Mesenchymal stem cell (in vitro differentiated cells and primary cell): Measurements from ENCODE around the gene MYLK3. TPM values are rescaled to one million over a fixed set of nuclear protein-coding genes. Genes with fewer than 3 reads are reported as not detected.
A peak's percentile ranks its signal among the peaks of the same experiment; 100 is the strongest.

Source experiments
- DNase-seq: peaks from one replicate; pipeline ENCODE4 v3.0.0-alpha.2; 2013
- H2AFZ ChIP-seq: one replicate; pipeline ENCODE4 v1.6.1; 2013; ENCODE audit warnings: low read depth, mild to moderate bottlenecking, control low read depth, inconsistent platforms, low read length, moderate library complexity
- H2AK5ac ChIP-seq: 2 replicates; pipeline ENCODE4 v1.6.1; 2013; ENCODE audit warnings: low read length, moderate library complexity, mild to moderate bottlenecking, inconsistent platforms; ENCODE audit not compliant: severe bottlenecking
- H2BK120ac ChIP-seq: one replicate; pipeline ENCODE4 v1.6.1; 2013; ENCODE audit warnings: low read depth, mild to moderate bottlenecking, inconsistent platforms, low read length, moderate library complexity
- H2BK12ac ChIP-seq, 2 experiments: one replicate each; pipeline ENCODE4 v1.6.1; 2013; ENCODE audit warnings: inconsistent platforms in 2 of 2, low read length in 2 of 2, mild to moderate bottlenecking in 2 of 2, moderate library complexity in 2 of 2, control low read depth in 1 of 2
- H2BK15ac ChIP-seq: one replicate; pipeline ENCODE4 v1.6.1; 2013; ENCODE audit warnings: mild to moderate bottlenecking, low read depth, inconsistent platforms; ENCODE audit not compliant: poor library complexity, severe bottlenecking
- H2BK5ac ChIP-seq: 2 replicates; pipeline ENCODE4 v1.6.1; 2013; ENCODE audit warnings: low read depth, mild to moderate bottlenecking, low read length, control low read depth, inconsistent platforms; ENCODE audit not compliant: poor library complexity, severe bottlenecking
- H3K14ac ChIP-seq, 2 experiments: one replicate each; pipeline ENCODE4 v1.6.1; 2013; ENCODE audit warnings: inconsistent platforms in 2 of 2, low read length in 2 of 2, control low read depth in 1 of 2, mild to moderate bottlenecking in 1 of 2, moderate library complexity in 1 of 2
- H3K18ac ChIP-seq, 2 experiments: one replicate each; pipeline ENCODE4 v1.6.1; 2013; ENCODE audit warnings: inconsistent platforms in 2 of 2, low read length in 2 of 2, control low read depth in 1 of 2, low read depth in 1 of 2, mild to moderate bottlenecking in 1 of 2
- H3K23ac ChIP-seq, 2 experiments: one replicate each; pipeline ENCODE4 v1.6.1; 2013; ENCODE audit warnings: inconsistent platforms in 2 of 2, low read length in 2 of 2, mild to moderate bottlenecking in 2 of 2, moderate library complexity in 2 of 2, control low read depth in 1 of 2
- H3K27ac ChIP-seq: 2 replicates; pipeline ENCODE4 v1.5.1; 2013; ENCODE audit warnings: mild to moderate bottlenecking, moderate library complexity, low read length, control low read depth, inconsistent platforms; ENCODE audit not compliant: poor library complexity, severe bottlenecking
- H3K27me3 ChIP-seq, 2 experiments: 2 replicates each; pipeline versions ENCODE4 v1.6.1 to v1.7.0; 2013; ENCODE audit warnings: low read length in 2 of 2, mild to moderate bottlenecking in 2 of 2, moderate library complexity in 2 of 2, control low read depth in 1 of 2, inconsistent platforms in 1 of 2; ENCODE audit not compliant: control insufficient read depth in 1 of 2, insufficient read depth in 1 of 2
- H3K36me3 ChIP-seq, 2 experiments: 2 replicates each; pipeline versions ENCODE4 v1.6.1 to v1.7.0; 2013; ENCODE audit warnings: low read length in 2 of 2, control low read depth in 1 of 2, inconsistent platforms in 1 of 2, low read depth in 1 of 2, mild to moderate bottlenecking in 1 of 2; ENCODE audit not compliant: insufficient read depth in 2 of 2, control insufficient read depth in 1 of 2
- H3K4ac ChIP-seq, 2 experiments: one replicate each; pipeline ENCODE4 v1.6.1; 2013; ENCODE audit warnings: inconsistent platforms in 2 of 2, low read length in 2 of 2, mild to moderate bottlenecking in 2 of 2, moderate library complexity in 2 of 2, control low read depth in 1 of 2, low read depth in 1 of 2
- H3K4me1 ChIP-seq: 2 replicates; pipeline ENCODE4 v1.6.1; 2013; ENCODE audit warnings: low read depth, low read length, control low read depth; ENCODE audit not compliant: control insufficient read depth, insufficient read depth
- H3K4me2 ChIP-seq: 2 replicates; pipeline ENCODE4 v1.6.1; 2013; ENCODE audit warnings: low read length, mild to moderate bottlenecking, inconsistent platforms; ENCODE audit not compliant: poor library complexity, severe bottlenecking
- H3K4me3 ChIP-seq, 2 experiments: 2 replicates each; pipeline versions ENCODE4 v1.5.1 to v1.7.0; 2013; ENCODE audit warnings: low read length in 2 of 2, mild to moderate bottlenecking in 2 of 2, control low read depth in 1 of 2, low read depth in 1 of 2; ENCODE audit not compliant: insufficient read depth in 1 of 2
- H3K79me1 ChIP-seq: replicated peaks from 2 replicates; pipeline ENCODE4 v1.6.1; 2013; ENCODE audit warnings: mild to moderate bottlenecking, control low read depth, low read length, inconsistent platforms; ENCODE audit not compliant: poor library complexity, severe bottlenecking
- H3K9ac ChIP-seq: 2 replicates; pipeline ENCODE4 v1.7.0; 2013; ENCODE audit warnings: mild to moderate bottlenecking, low read length, moderate library complexity
- H3K9me3 ChIP-seq: 2 replicates; pipeline ENCODE4 v1.7.0; 2013; ENCODE audit warnings: mild to moderate bottlenecking, low read length; ENCODE audit not compliant: control insufficient read depth
- H4K8ac ChIP-seq: one replicate; pipeline ENCODE4 v1.6.1; 2013; ENCODE audit warnings: inconsistent platforms, mild to moderate bottlenecking, low read length, moderate library complexity
- H4K91ac ChIP-seq: one replicate; pipeline ENCODE4 v1.6.1; 2013; ENCODE audit warnings: mild to moderate bottlenecking, low read length, inconsistent platforms
- WGBS: methylation state at CpG from one replicate; pipeline ENCODE4 v1.1.7; 2013; ENCODE audit warnings: mixed read lengths; 5-methylcytosine and 5-hydroxymethylcytosine counted together
- polyA plus RNA-seq, 2 experiments: library from polyadenylated mRNA; stranded (reverse); fragments of 200-250 nt; gene quantifications; one replicate each; pipeline ENCODE4 v1.2.3, GENCODE V29; 2013

Gene MYLK3
- polyA plus RNA-seq (2013, experiment 1 of 2), result 0.08 TPM
- polyA plus RNA-seq (2013, experiment 2 of 2), result 0.08 TPM

DNA sequence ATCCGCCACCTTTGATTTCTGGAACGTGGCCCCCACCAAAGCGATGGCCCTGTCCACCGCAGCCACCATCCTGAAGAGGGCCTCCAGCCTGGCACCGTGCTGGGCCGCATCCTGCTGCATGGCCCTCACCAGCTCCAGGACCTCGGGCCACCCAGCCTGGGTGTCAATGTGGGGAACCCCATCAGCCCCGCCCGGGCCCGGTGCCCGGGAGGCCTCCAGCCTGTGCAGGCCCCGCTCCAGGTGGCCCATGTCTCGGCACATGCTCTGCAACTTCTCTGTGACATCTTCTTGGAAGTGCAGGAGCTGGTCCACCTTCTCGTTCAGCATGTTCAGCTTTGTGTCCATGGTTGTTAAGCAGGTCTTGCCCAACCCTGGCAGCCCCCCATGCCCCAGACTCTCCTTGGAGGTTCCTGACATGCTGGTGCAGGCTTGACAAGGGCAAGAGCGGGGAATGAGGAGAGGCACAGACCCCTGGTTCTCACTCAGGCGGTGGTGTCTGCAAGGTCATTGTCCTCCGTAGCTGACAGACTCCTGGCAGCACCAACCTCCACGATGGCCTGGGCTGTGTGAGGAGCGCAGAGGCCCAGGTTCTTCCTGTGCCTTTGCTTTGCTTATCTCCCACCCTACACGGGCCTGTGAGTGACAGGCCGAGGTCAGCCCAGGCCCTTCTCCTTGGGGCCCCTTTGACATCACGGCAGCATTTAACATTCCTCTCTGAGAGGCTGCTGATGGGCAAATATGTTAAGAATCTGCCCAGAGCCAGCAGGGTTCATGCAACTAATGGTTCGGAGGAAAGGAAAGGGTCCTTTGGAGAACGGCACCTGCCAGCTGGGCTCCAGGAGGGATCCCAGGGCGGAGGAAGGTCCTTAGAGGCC lies at the start of gene MYLK3:
Gene MYLK3 (minus strand): TSS at position 568 of the 875 bp plus-strand sequence. CDS start 151 bp downstream, at position 417.
- no peak within 1 kb of the TSS for H2BK15ac ChIP-seq
- H2AFZ ChIP-seq, result peak within 1 kb of the TSS; percentile 31
- peak within 1 kb of the TSS; percentile 52 for H4K8ac ChIP-seq
- no peak within 1 kb of the TSS for H3K4me3 ChIP-seq
- peaks cover 0 to 12% of the 10 kb centered on the region in 2 experiments for H3K27me3 ChIP-seq
- H3K4ac ChIP-seq, result peak within 1 kb of the TSS; percentile 33 to 37
- H3K4me1 ChIP-seq, result peaks cover 27% of the 10 kb centered on the region
- no peak within 1 kb of the TSS for H3K9ac ChIP-seq
- 68% methylated on average over 25 of the region's 25 CpGs for WGBS
- peak within 1 kb of the TSS; percentile 57 for H2AK5ac ChIP-seq
- no peaks in the 10 kb centered on the region for H3K36me3 ChIP-seq
- peak within 1 kb of the TSS; percentile 24 for H3K4me2 ChIP-seq
- peak within 1 kb of the TSS; percentile 58 for H4K91ac ChIP-seq
- H2BK12ac ChIP-seq, result peak within 1 kb of the TSS; percentile 2 to 83
- peak within 1 kb of the TSS in 1 of 2 experiments; percentile 62 for H3K14ac ChIP-seq
- H3K18ac ChIP-seq, result peak within 1 kb of the TSS in 1 of 2 experiments; percentile 86
- H2BK120ac ChIP-seq, result no peak within 1 kb of the TSS
- DNase-seq, result peak; percentile 18
- no peaks in the 10 kb centered on the region for H3K9me3 ChIP-seq
- no peak within 1 kb of the TSS for H3K27ac ChIP-seq
- H3K79me1 ChIP-seq, result no peaks in the 10 kb centered on the region
- H3K23ac ChIP-seq, result peak within 1 kb of the TSS; percentile 10 to 35
- H2BK5ac ChIP-seq, result no peak within 1 kb of the TSS

DNA sequence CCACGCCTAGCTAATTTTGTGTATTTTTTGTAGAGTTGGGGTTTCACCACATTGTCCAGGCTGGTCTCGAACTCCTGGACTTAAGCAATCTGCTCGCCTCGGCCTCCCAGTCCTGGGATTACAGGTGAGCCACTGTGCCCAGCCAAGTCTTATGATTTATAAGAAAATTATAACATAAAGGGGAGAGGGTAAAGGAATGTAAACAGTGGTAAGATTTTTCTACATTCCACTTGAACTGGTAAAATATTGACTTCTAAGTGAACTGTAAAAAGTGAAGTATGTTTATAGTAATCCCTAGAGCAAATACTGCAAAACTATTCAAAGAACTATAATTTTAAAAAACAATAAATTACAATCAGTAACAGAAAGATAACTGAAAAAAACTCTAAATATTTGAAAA lies 49.4 kb upstream of the MYLK3 start:
- Histone ChIP-seq H3K4me1 (peaks cover 5% of the 10 kb centered on the region), H3K23ac (no peak overlapping the region), H3K27me3 (no peaks in the 10 kb centered on the region), H2AFZ (no peak overlapping the region), H3K79me1 (peaks cover 4% of the 10 kb centered on the region), H3K36me3 (peaks cover 0 to 2% of the 10 kb centered on the region in 2 experiments), H4K8ac (no peak overlapping the region), H2AK5ac (no peak overlapping the region), H4K91ac (no peak overlapping the region), H2BK120ac (no peak overlapping the region), H3K9me3 (peaks cover 14% of the 10 kb centered on the region), H3K14ac (no peak overlapping the region), H3K18ac (no peak overlapping the region), H3K4me2 (no peak overlapping the region), H3K4me3 (no peak overlapping the region), H2BK5ac (no peak overlapping the region), H3K9ac (no peak overlapping the region), H2BK12ac (no peak overlapping the region), H3K27ac (no peak overlapping the region), H2BK15ac (no peak overlapping the region), H3K4ac (no peak overlapping the region)
- DNase-seq, result no peak
- WGBS, result 97% methylated on average over 4 of the region's 4 CpGs

DNA sequence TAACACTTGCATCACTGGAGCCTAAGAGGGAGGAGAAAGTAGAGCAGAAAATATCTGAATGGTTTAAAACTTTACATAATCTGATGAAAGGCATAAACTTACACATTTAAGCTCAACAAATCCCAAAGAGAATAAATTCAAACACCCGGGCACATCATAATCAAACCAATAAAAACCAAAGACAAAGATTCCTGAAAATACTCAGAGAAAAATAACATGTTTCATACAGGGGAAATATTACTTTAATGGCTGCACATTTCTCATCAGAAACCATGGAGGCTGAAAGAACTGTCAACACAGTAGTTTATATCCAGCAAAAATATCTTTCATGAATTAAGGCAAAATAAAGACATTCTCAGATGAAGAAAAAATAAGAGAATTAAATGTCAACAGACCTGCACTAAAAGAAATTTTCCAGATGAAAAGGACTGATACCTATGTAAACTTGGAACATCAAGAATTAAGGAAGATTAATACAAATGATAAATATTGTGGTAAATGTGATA lies 48.7 kb upstream of the MYLK3 start:
- Histone ChIP-seq H2BK12ac (no peak overlapping the region), H3K79me1 (peaks cover 4% of the 10 kb centered on the region), H2BK15ac (no peak overlapping the region), H3K4me1 (peaks cover 5% of the 10 kb centered on the region), H4K91ac (no peak overlapping the region), H2BK5ac (no peak overlapping the region), H3K14ac (no peak overlapping the region), H3K4me3 (no peak overlapping the region), H4K8ac (no peak overlapping the region), H2BK120ac (no peak overlapping the region), H2AFZ (no peak overlapping the region), H3K18ac (no peak overlapping the region), H3K36me3 (no peaks in the 10 kb centered on the region), H2AK5ac (no peak overlapping the region), H3K27me3 (no peaks in the 10 kb centered on the region), H3K27ac (no peak overlapping the region), H3K9me3 (peaks cover 14% of the 10 kb centered on the region), H3K4me2 (no peak overlapping the region), H3K23ac (no peak overlapping the region), H3K9ac (no peak overlapping the region), H3K4ac (no peak overlapping the region)
- 100% methylated on average over 1 of the region's 1 CpG for WGBS
- no peak for DNase-seq

DNA sequence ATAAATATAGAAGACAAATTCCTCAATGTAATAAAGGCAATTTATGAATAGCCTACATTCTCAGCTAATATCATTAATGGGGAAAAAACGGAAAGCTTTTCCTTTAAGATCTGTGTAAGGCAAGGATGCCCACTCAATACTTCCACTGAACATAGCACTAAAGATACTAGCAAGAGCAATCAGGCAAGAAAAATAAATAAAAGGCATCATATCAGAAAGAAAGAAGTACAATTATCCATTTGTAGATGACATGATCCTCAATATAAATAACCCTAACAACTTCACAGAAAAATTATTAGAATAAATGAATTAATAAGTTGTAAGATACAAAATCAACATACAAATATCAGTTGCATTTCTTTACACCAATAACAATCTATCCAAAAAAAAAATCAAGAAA lies 45.7 kb upstream of the MYLK3 start:
- no peak overlapping the region for H4K91ac ChIP-seq
- DNase-seq, result no peak

More for the DNA sequence above, 45.7 kb upstream of the MYLK3 start:
- Histone ChIP-seq H3K79me1 (peaks cover 3% of the 10 kb centered on the region), H3K36me3 (no peaks in the 10 kb centered on the region), H3K23ac (no peak overlapping the region), H3K4me3 (no peak overlapping the region), H2BK5ac (no peak overlapping the region), H2BK12ac (no peak overlapping the region), H3K4me2 (no peak overlapping the region), H3K14ac (no peak overlapping the region), H2BK15ac (no peak overlapping the region), H3K18ac (no peak overlapping the region), H3K4me1 (peaks cover 8% of the 10 kb centered on the region), H3K9ac (no peak overlapping the region), H3K9me3 (peaks cover 14% of the 10 kb centered on the region), H2BK120ac (no peak overlapping the region), H2AFZ (no peak overlapping the region), H3K27ac (no peak overlapping the region), H3K4ac (no peak overlapping the region), H2AK5ac (no peak overlapping the region), H4K8ac (no peak overlapping the region), H3K27me3 (no peaks in the 10 kb centered on the region)
- WGBS, result no CpG with 5 or more reads among the region's 1 CpG
